ENCODE results near the gene MDP1. TPM values are rescaled to one million over a fixed set of nuclear protein-coding genes. Genes with fewer than 3 reads are reported as not detected.
A peak's percentile ranks its signal among the peaks of the same experiment; 100 is the strongest.

The MDP1 gene
- total RNA-seq = 1 to 10 TPM; 4.0 to 6.1 (median 5.5) TPM
- 15.4 TPM for total RNA-seq (2013)

DNA sequence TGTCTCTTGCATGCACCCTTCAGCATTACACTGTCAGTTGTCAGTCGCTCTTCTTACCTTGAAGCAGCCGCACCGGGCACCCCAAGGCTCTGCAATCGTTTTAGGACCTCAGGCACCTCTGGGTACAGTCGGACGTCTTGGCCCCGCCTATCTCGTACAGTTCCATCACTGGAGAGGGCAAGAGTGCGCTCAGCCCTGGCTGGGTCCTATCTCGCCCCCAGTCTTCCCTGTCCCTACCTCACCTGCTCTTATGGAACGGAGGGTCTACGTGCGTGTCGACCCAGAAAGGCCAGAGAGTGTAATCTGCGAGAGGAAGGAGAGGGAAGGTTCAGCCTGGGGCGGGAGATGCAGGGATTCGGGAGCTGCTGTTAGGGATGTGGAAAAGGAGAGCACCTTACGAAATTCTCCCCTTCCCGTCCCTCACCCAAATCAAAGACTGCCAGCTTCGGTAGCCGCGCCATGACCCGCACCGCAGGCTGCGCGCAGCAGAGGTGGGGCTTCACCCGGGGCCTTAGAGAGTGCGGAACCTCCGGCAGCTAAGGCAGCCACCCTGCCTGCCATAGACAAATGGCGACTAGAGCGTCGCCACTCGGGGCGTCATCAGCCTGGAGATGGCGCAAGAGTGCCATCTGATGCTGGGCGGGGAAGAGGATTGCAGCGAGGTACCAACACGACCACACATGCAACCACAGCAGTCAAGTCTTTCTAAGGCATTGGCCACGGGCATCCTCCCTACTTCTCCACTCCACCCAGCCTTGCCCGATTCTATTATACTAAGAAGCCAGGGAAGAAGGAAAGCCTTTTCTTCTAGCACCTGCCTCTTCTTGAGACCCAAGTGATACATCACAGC is at the start of gene MDP1:
TSS of gene MDP1 (minus strand) at position 572 of the 850 bp plus-strand sequence. CDS start at position 461, 111 bp downstream.
- peaks cover 30% of the 10 kb centered on the region for H3K4me1 ChIP-seq (ENCODE audit: control insufficient read depth, insufficient read depth, low read length)
- Mint-ChIP-seq H3K9me3 (no peaks in the 10 kb centered on the region), H3K27me3 (ENCODE audit: low read depth in 2 of 2) (no peaks in the 10 kb centered on the region), H3K27ac (peak within 1 kb of the TSS; percentile 98 to 99), H3K36me3 (peaks cover 6% of the 10 kb centered on the region), H3K4me1 (peaks cover 48 to 50% of the 10 kb centered on the region in 2 donors), H3K4me3 (peak within 1 kb of the TSS; percentile 90)
- no peaks in the 10 kb centered on the region for H3K9me3 ChIP-seq (ENCODE audit: control insufficient read depth, insufficient read depth, low read length)
- TF ChIP-seq, protein P1, sequence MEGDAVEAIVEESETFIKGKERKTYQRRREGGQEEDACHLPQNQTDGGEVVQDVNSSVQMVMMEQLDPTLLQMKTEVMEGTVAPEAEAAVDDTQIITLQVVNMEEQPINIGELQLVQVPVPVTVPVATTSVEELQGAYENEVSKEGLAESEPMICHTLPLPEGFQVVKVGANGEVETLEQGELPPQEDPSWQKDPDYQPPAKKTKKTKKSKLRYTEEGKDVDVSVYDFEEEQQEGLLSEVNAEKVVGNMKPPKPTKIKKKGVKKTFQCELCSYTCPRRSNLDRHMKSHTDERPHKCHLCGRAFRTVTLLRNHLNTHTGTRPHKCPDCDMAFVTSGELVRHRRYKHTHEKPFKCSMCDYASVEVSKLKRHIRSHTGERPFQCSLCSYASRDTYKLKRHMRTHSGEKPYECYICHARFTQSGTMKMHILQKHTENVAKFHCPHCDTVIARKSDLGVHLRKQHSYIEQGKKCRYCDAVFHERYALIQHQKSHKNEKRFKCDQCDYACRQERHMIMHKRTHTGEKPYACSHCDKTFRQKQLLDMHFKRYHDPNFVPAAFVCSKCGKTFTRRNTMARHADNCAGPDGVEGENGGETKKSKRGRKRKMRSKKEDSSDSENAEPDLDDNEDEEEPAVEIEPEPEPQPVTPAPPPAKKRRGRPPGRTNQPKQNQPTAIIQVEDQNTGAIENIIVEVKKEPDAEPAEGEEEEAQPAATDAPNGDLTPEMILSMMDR (IDR thresholded peaks at IDR 0.05) = peak; percentile 61
- peak within 1 kb of the TSS; percentile 63 for H3K4me3 ChIP-seq (ENCODE audit: low read length)
- DNase-seq (peak; percentile 81 to 96), ATAC-seq (peak; percentile 74 to 86 (median 74))
- intact Hi-C loops (cut with micrococcal nuclease) = loop anchor here (1.0 to 5.0 kb wide), 6 partner anchors 17 to 215 kb away; partner anchors contain the start of genes GMPR2, LTB4R, LTB4R2 and NEDD8
- H3K27me3 ChIP-seq (ENCODE audit: control insufficient read depth, insufficient read depth, low read length) = no peaks in the 10 kb centered on the region
- peak within 1 kb of the TSS; percentile 82 for H3K27ac ChIP-seq (ENCODE audit: low read length)
- WGBS (ENCODE audit: insufficient coverage) = 0% methylated on average over 38 of the region's 40 CpGs
- peaks cover 9% of the 10 kb centered on the region for H3K36me3 ChIP-seq (ENCODE audit: control insufficient read depth, insufficient read depth, low read length)

DNA sequence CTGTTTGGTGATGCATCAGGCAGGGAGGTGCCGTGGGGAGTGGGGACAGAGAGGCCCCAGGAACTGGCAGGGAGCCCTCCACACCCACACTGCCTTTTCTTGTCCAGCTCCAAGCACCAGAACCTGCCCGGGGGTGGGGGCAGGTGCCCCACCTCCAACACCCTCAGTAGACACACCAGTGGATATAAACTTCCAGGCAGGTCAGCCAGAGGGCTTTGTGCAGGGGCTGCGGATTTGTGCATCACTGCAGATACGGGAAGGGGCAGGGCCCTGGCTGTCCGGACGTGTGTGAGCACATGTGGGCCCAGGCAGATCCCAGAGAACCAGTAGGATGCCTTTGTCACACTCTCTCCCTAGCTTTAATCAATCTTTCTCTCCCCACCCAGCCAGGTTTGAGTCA is 48.4 kb upstream of the MDP1 start:
- no peak overlapping the region for H3K27ac ChIP-seq (ENCODE audit: low read length)
- peaks cover 29% of the 10 kb centered on the region for H3K36me3 ChIP-seq (ENCODE audit: control insufficient read depth, insufficient read depth, low read length)
- H3K27me3 Mint-ChIP-seq (ENCODE audit: low read depth in 2 of 2) = no peaks in the 10 kb centered on the region
- H3K27me3 ChIP-seq (ENCODE audit: control insufficient read depth, insufficient read depth, low read length) = no peaks in the 10 kb centered on the region
- H3K27ac Mint-ChIP-seq = no peak overlapping the region
- H3K4me1 Mint-ChIP-seq = peaks cover 0 to 6% of the 10 kb centered on the region in 2 donors
- H3K4me1 ChIP-seq (ENCODE audit: control insufficient read depth, insufficient read depth, low read length) = no peaks in the 10 kb centered on the region
- ATAC-seq (no peak), DNase-seq (no peak)
- H3K9me3 ChIP-seq (ENCODE audit: control insufficient read depth, insufficient read depth, low read length) = no peaks in the 10 kb centered on the region
- H3K9me3 Mint-ChIP-seq = no peaks in the 10 kb centered on the region
- H3K4me3 ChIP-seq (ENCODE audit: low read length) = no peak overlapping the region
- WGBS (ENCODE audit: insufficient coverage) = 96% methylated on average over 6 of the region's 6 CpGs
- no peak overlapping the region for H3K4me3 Mint-ChIP-seq
- TF ChIP-seq, protein P1 (IDR thresholded peaks at IDR 0.05) = no peak
- intact Hi-C loops (cut with micrococcal nuclease) = no loop called here
- H3K36me3 Mint-ChIP-seq = peaks cover 11% of the 10 kb centered on the region

DNA sequence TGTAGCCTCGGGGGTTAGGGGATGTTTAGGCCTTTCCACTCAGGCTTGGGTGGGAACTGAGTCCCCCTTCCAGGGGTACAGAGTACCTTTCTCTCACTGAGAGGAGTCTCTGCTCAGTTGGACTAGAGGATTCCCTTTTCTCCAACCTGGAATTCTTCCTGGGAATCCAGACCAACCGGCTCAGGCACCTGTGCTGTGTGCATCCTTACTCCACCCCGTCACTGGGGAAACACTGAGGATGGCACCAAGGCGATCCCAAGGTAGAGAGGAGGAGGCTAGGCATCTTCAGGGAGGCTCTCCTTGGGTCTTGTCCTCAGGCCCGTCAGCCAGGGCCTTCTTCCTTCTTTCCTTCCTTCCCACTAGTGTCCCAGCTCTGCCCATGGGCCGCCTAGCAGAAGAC is 48.0 kb upstream of the MDP1 start:
- Histone ChIP-seq H3K4me1 (ENCODE audit: control insufficient read depth, insufficient read depth, low read length) (no peaks in the 10 kb centered on the region), H3K4me3 (ENCODE audit: low read length) (no peak overlapping the region), H3K27ac (ENCODE audit: low read length) (no peak overlapping the region), H3K27me3 (ENCODE audit: control insufficient read depth, insufficient read depth, low read length) (no peaks in the 10 kb centered on the region), H3K36me3 (ENCODE audit: control insufficient read depth, insufficient read depth, low read length) (peaks cover 26% of the 10 kb centered on the region), H3K9me3 (ENCODE audit: control insufficient read depth, insufficient read depth, low read length) (no peaks in the 10 kb centered on the region)
- intact Hi-C loops (cut with micrococcal nuclease) = no loop called here
- Mint-ChIP-seq H3K4me3 (no peak overlapping the region), H3K9me3 (no peaks in the 10 kb centered on the region), H3K4me1 (peaks cover 0 to 6% of the 10 kb centered on the region in 2 donors), H3K36me3 (peaks cover 11% of the 10 kb centered on the region), H3K27ac (no peak overlapping the region), H3K27me3 (ENCODE audit: low read depth in 2 of 2) (no peaks in the 10 kb centered on the region)
- ATAC-seq (no peak), DNase-seq (no peak)
- WGBS (ENCODE audit: insufficient coverage) = 93% methylated on average over 6 of the region's 6 CpGs
- TF ChIP-seq, protein P1 (IDR thresholded peaks at IDR 0.05) = no peak

Measured in natural killer cell (primary cell).